ENCODE data around the gene SRCAP.
"Not testable (repeated sequence)": the region's sequence is repeated elsewhere in the genome, so short reads cannot be mapped to it uniquely, and the experiment has no call there.

SRCAP gene

DNA sequence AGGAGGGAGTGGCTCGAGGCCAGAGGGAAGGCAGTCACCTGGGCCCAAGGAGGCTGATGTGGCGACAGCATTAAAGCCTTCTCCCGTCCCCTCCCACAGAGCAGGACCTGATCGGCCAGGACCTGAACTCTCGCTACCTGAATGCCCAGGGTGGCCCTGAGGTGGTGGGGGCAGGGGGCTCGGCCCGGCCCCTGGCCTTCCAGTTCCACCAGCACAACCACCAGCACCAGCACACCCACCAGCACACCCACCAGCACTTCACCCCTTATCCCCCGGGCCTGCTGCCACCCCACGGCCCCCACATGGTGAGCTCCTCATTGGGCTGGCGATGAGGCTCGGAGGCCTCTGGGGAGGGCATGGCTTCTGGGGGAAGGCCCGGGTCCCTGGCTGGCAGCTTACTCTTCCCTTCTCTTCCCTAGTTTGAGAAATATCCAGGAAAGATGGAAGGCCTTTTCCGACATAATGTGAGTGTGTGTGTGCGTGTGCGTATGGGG is 34.3 kb upstream of the SRCAP start:
- no peak for DNase-seq

DNA sequence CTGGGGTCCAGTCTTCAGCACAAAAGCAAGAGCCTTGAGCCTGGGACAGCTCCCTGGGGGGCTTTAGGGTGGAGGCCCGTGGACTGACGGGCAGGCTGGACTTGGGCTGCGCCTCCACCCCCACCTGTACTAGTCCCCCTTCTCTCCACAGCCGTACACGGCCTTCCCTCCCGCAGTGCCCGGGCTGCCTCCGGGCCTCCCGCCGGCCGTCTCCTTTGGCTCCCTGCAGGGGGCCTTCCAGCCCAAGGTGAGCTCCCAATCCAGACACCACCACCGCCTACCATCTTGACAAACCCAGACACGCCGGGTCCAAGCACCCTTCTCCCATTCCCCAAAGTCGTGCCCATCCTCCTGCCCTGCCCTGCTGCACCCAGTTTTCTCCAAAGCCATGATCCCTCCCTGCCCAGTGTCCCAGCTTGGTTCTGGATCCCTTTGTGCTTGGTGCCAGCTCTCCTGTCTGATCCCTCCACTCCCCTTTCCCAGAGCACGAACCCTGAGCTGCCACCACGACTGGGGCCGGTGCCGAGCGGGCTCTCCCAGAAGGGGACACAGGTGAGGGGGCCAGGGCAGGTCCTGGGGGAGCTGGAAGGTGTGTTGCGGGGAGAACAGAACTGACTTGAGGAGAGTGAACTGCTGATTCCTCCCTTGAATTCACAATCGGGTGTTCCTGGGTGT is 33.7 kb upstream of the SRCAP start:
- no peak for DNase-seq

DNA sequence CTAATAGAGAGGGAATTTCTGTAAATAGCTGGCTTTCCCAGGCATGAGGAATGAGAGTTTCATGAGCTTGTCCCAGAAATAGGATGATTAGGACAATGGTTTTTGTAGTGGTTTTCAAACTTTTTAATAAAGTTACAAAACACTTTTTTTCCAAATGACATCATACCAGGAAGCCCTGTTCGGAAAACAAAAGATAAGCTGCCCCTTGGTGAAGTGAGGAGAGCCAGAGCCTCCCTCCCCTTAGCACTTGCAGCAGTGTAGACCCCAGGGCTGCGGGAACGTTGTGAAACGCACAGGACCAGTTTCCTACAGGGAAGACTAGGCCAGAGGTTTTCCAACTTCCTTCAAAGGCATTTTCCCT is 33.2 kb upstream of the SRCAP start:
- DNase-seq, result no peak

DNA sequence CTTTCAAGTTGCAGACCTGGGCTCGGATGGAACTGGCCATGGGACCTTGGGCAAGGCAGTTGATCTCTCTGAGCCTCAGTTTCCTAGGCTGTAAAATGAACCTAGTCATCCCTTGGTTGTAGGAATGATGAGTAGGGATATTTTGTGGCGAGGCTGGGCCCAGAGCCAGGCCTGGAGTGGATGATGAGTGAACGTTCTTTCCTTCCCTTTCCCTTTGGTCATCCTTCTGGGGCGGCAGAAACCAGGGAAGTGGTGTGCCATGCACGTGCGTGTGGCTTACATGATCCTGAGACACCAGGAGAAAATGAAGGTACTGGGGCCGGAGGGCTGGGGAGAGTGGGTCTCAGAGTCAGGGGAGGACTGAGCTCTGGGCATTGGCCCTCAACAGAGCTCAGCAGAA is 32.3 kb upstream of the SRCAP start:
- DNase-seq, result no peak

DNA sequence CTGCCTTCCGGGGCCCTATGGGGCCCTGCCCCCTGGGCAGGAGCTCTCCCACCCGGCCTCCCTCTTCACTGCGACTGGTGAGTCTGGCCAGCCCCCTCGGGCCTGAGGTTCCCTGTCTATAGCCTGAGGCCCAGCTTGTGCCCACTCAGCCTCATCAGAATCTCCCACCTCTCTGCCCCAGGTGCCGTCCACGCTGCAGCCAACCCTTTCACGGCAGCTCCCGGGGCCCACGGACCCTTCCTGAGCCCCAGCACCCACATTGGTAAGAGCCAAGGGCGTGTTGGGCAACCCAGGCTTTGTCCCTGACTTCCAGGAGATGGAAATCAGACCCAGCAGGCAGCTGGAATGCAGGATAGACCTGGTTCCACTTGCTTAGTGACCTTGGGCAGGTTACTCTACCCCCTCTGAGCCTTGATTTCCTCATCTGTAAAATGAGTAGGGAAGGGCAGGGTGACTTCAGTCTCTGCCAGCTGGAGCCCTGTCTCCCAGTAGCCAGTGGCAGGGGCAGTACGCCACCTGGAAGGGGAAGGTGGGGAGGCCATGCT is 31.5 kb upstream of the SRCAP start:
- DNase-seq, result no peak

DNA sequence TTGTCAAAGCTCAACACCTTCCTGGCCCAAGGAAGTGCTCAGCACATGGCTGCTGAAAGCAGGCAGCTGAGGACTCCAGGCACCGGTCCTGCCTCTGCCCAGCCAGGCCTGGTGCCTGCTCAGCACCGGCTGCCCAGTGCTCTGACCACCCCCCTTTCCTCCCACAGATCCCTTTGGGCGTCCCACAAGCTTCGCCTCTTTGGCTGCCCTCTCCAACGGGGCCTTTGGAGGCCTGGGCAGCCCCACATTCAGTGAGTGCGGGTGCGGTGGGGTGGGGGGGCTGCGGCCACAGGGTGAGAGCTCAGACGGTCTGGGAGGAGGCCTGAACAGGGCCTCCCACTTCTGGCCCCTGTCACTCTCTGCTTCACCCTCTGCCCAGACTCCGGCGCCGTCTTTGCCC is 30.6 kb upstream of the SRCAP start:
- DNase-seq, result no peak

DNA sequence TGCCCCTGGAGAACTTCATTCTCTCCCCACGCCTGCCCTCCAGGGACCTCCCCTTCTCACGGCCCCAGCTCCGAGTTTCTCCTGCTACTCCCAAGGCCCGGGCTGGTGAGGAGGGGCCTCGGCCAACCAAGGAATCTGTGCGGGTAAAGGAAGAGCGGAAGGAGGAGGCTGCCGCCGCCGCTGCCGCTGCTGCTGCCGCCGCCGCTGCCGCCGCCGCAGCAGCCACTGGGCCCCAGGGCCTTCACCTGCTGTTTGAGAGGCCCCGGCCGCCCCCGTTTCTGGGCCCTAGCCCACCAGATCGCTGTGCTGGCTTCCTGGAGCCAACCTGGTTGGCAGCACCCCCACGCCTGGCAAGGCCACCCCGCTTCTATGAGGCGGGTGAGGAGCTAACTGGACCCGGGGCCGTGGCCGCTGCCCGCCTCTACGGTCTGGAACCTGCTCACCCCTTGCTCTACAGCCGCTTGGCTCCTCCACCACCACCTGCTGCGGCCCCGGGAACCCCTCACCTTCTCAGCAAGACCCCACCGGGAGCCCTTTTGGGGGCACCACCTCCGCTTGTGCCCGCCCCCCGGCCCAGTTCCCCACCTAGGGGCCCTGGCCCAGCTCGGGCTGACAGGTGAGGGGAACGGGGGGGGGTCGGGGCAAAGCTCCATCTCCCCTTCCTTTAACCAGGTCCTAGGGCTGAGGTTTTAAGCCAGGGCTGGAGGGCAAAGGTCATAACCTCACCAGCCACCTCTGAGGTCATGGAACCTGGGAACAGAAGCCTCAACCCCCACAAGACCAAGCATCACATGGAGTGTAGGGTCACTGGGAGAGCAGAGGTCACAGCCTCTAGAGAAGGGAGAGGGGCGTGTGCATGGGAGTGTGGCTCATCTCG is 29.7 kb upstream of the SRCAP start:
- no peak for DNase-seq

DNA sequence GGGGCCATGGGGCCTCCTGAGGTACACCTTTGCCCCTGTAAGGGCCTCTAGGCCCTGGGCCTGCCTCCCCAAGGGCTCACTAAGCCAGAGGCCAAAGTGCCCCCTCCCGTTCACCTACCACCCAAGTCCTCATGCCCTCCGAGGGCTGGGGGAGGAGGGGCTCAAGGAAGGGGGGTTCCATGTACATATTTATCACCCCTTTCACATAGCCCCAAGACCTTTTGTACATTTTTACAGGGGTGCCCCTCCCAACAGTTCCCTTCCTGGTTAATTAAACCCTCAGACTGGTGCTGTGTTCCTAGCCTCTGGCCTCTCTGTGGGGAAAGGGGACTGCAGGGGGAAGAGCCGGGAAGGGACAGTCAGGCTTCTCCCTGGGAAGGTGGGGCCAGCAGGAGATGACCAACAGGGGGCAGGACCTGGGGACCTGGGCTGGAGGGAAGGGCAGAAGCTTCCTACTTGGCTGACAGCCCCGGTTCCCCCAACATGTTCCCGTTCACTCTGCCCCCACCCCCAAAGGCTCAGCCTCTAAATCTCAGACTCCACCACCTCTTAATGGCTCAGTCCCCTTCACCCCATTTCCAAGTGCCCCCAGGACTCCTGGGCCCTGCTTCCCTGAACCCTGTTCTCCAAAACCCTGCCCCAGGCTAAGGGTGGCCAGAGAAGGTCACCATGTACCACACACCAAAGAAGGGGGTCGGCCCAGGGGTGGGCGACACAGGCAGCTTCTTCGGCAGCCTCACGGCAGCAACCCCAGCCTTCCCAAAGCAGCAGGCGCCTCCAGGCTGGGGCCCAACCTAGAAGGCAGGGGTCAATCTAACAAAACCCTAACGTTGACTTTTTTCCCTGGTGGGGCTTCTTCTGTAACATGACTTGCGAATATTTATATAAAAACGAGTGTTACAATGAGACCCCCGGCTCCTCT is 28.8 kb upstream of the SRCAP start:
- no peak for DNase-seq

DNA sequence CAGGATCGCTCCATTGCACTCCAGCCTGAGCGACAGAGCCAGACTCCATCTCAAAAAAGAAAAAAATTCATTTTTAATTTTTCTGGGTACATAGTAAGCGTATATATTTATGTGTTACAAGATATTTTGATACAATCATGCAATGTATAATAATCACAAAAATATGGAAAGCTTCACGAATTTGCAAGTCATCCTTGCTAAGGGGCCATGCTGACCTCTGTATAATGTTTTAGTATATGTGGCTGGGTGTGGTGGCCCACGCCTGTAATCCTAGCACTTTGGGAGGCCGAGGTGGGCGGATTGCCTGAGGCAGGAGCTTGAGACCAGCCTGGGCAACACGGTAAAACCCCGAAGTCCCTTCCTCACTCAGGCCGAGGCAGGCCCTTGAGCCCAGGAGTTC is 23.8 kb upstream of the SRCAP start:
- DNase-seq, result no peak

DNA sequence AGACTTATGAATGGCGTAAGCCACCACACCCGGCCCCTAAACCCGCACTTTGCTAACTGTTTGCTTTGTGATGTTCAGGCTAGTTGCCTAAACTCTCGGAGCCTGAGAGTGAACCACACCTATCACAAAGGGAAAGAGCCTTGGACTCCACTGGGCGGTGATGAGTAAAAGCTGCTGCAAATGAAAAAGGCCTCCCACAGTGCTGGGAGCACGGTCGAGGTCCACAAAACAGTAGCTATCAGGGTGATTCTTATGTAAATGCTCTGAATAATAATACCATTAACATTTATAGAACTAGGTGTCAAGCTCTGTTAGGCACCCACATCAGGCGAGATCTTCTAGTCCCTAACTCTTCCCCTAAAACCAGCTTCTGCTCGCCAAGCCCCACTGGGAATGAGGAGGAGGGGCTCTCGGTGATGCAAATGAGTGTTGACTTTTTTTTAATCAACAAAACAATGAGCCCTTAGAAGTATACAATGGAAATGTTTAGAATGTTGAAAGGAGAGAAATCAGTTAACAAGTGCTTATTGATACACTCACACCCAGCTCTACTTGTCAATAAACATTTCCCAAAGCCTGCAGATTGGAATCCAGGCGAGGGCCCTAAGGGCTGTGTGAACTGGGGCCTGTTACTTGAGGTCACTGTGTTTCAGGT is 20.9 kb upstream of the SRCAP start:
- no peak for DNase-seq

DNA sequence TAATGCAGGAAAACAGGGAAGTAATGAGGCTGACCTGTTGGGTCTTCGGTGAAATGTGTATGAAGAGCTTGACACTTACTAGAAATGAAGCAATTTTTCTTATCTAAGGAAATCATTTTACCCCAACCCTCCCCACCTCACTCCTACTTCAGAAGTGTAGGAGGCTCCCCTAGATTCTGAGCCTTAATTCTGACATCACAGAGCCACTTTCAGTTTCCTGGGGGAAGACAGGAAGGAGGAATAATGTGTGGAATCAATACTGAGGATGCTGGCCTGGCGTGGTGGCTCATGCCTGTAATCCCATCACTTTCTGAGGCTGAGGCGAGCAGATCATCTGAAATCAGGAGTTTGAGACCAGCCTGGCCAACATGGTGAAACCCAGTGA is 20.4 kb upstream of the SRCAP start:
- DNase-seq, result peak; percentile 27

DNA sequence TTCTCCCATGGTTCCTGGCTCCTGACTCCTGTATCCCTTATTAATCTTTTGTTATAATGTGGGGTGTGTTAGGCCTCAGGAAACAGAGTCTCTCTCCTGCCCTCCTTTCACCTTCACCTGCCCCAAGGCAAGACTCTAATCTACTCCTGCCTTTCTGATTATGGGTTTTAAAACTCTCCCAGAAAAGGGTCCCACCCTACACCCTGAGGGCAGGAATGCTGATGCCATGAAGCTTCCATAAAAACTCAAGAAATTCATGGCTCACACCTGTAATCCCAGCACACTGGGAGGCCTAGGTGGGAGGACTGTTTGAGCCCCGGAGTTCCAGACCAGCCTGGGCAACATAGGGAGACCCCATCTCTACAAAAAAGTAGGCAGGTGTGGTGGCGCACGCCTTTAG is 18.6 kb upstream of the SRCAP start:
- DNase-seq, result no peak

DNA sequence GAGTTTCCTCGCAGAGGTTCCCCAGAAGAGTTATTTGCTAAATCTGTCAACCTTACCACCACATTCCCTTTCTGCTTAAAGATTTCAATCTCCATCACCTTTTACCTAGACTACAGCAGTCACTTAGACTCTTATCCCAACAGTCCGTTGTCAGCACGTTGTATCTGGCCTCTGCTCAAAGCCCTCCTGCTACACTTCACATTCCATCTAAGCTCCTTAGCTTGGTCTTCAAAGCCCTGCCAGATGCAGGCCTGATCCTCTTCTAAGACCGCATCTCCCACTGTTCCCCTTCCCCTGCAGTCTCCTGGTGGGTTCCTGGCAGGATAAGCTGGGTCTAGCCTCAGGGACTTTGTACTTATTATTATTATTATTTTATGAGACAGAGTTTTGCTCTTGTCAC is 10.3 kb upstream of the SRCAP start:
- DNase-seq, result no peak

DNA sequence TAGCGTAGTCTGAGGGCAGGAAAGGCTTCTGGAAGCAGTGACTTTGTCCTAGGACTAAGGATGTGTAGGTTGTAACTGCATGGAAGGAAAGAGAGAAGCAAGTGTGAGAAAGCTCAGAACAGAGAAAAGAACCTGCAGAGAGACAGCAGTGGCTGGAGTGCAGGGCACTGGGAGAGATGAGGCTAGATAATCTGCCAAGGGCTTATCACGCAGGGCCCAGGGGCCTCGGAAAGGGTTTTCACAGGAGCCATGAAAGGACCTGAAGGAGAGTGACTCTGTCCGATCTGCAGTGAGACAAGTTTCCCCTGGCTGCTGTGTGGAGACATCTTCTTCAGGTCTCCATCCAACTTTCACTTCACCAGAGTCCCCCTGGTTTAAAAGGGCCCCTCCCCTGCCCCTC is 7.1 kb upstream of the SRCAP start:
- peak; percentile 54 for DNase-seq

DNA sequence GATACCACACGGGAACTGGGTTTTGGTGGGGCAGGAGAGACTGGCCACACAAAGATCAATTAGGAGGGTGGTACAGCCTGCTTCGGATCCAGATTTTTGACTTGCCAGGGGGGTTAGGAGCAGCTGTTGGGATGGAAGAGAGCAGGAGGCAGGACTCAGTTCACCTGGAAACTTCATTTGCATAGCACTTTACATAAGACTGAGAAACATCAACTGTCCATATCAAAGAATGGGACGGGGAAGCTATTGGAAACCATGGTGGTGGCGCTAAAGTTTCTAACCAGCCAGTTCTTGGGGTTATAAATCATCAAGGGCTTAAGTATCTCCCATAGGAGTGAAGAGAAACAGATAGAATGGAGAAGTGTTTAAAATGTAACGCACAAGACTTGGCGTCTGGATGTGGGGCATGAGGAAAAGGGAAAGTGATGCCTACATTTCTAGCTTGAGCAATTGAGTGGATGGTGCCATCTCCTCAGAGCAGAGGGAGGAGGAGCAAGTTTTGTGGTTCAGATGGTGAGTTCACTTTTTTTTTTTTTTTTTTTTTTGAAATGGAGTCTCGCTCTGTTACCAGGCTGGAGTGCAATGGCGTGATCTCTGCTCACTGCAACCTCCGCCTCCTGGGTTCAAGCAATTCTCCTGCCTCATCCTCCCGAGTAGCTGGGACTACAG is 6.4 kb upstream of the SRCAP start:
- peak; percentile 63 for DNase-seq

DNA sequence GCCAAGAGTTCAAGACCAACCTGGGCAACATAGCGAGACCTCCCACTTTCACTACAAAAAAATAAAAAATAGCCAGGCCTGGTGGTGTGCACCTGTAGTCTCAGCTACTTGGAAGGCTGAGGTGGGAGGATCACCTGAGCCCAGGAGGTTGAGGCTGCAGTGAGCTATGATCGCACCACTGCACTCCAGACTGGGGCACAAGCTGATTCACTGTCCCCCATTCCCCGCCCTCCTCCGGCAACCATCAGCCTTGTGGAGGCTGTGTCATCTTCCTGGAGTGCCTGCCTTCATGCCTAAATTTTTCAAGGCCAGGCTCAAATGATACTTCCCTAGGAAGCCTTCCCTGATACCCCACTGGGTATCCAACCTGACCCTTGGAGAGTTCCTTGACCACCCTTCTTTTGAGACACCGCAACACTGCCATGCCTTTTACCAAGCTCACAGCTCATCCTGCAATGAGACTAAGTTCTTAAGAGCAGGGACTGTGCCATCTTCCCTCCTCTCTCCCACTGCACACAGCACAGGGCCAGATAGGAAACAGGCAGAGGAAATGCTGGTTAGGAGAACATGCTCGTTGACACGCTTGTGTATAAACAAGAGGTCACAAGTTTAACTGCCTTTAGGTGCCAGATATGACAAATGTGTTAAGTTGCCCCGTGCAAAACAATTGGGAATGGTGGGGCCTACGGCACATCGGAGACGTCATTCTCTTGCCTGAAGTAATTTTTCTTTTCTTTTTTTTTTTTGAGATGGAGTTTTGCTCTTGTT is 3.9 kb upstream of the SRCAP start:
- peak; percentile 60 for DNase-seq

DNA sequence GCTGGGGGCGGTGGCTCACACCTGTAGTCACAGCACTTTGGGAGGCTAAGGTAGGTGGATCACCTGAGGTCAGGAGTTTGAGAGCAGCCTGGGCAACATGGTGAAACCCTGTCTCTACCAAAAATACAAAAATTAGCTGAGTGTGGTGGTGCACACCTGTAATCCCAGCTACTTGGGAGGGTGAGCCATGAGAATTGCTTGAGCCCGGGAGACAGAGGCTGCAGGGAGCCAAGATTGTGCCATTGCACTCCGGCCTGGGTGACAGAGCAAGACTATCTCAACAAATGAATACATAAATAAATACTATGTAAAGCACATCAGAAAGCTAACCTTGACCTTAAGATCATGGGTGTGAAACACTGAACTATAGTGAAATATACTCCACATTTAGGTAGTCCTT is 2.3 kb upstream of the SRCAP start:
- DNase-seq, result not testable (repeated sequence)

DNA sequence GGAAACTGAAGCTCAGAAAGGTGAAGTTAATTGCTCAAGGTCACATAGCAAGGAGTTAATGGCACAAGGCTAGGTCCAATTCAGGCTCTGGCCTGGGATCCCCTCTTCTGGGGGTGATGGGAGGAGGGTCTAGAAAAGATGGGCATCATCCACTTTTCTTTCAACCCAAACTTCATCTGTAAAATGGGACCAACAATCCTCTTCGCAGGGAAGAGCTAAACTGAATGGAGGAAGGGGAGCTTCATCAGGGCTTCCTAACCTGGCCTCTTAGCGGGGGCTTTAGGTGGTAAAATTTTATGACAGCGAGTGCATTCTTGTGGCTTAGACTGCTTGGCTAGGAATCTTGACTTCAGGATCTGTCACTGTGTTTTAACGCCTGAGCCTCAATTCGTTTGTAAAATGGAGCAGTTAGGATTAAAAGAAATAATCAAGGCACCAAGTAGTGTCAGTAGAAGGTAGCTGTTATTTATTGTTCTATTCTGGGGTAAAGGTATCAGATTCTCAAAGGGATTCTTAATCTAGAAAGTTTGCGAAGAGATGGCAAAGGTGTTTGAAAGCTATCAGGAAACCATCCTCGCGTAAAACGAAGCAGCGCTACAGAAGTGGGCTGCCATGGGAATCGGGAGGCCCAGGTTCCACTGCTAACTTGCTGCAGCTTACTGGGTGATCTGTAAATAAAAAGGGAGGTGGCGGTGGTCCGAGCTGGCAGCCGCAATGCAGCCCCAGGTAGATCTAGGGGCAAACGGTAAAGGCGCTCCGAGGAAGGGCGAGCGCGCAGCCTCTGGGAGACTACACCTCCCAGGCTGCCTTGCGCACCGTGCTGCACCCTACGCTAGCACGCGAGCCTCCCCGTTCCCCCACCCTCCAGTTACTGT is 1.5 kb upstream of the SRCAP start:
- peak; percentile 99 for DNase-seq

DNA sequence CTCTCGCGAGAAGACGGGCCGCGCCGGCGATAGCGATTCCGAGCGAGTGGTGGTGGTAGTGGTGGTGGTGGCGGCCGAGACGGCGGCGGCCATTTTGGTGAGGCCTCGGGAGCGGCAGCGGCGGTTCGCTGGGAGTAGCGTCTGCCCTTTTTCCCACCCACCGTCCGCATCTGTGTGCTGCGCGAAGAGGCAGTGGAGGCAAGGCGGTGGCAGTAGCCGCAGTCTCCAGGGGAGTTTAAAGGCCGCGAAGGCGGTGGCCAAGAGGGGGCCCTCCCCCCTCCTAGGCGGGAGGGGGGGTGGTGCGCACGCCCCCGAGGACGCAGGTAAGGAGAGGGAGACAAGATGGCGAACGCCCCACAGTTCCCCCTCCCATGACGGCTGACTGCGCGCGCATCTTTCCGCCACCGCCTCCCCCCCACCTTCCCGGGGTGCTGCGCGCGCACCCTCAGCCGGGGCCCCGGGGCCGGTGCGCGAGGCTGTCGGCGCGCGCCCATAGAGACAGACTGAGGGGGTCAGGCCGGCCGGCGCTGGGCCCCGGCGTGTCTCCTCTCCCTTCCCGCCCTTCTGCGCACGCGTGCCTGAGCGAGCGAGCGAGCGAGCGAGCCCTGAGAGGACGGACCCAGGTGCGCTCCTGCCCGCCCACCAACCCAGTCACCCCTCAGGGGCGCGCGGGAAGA is 694 bp upstream of the SRCAP start:
- DNase-seq, result peak; percentile 96
